SKM-1 (cell line): Measurements from ENCODE around the gene TRNP1.

Experiments
- DNase-seq: peaks from one replicate; lab custom pipeline; 2025; ENCODE audit not compliant: unreplicated experiment; lab: John Stamatoyannopoulos, UW

TRNP1 gene

DNA sequence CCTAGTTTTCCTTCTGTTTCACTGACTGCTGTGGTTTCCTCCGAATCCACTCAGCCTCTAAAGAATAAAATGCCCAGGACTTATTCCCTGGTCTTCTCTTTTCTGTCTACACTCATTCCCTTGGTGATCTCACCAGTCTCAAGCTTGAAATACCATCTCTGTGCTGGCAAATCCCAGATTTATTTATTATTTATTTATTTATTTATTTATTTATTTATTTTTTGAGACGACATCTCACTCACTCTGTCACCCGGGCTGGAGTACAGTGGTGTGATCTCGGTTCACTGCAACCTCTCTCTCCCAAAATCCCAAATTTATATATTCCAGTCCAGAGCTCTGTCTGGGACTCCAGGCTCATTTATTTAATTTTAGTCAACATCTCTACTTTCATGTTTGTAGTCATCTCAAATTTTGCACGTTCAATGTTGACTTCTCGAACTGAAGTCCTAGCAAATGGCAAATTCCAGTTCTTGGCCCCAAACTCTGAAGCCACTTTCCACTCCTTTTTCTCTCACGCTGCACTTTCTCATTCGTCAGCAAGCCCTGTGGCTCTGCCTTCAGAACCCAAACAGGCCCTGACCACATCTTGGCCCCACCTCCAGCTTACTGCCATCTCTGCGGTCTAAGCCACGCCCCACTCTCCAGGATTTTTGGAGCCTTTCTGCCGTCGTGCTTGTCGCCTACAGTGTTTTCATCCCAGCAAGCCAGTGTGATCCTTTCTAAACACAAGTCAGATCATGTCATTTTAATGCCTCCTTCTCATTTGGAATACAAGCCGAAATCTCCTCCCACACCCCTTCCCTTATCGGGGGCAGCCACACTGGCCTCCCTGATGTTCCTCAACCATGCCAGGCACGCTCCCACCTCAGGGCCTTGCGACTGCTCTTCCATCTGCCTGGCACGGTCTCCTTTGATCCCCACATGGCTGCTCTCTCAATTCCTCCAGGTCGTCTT lies 33.4 kb downstream of the TRNP1 start:
- DNase-seq: no peak

DNA sequence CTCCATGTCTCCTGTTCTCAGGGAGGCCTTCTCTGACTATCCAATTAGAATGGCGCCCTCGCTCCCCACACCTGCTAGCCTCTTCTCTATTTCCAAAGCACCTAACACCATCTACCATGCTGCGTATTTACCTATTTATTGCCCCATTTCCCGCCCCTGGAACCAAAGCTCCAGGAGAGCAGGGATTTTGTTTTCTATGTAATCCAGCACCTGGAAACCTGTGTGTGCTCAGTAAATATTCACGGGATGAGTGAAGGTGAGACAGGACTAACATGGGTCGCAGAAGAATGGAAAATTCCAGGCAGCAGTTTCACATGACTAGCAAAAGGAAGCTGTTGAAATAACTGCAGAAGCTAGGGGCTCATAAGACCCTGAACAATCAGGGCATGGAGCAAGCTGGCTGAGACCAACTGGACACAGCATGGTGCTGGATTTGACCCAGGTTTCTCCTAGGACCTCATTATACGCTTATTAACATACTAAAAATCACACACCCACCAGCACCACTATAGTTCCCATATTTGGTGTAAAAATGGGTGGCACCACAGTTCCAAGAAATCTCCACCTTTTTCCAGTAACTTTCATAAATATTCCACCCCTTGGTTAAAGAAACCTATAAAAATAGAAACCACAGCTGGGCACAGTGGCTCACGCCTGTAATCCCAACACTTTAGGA lies 34.2 kb downstream of the TRNP1 start:
- DNase-seq: no peak

DNA sequence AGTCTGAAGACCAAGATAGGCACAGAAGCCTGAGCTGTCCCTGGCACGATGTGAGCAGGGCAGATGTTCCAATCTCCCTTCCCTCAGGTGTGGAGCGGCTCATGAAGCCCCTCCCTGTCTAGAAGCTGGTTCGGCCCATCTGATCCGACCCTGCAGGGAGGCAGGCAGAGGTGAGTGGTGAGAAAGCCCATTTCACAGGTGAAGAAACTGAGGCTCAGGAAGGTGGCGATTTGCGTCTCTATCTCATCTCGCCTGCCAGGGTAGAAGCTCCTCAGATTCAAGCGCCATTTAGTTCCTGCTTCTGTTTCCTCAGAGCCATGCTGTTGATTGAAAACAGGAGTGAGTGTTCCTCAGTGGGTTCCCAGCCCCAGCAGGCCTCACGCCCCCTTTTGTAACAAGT lies 36.0 kb downstream of the TRNP1 start:
- DNase-seq: no peak

DNA sequence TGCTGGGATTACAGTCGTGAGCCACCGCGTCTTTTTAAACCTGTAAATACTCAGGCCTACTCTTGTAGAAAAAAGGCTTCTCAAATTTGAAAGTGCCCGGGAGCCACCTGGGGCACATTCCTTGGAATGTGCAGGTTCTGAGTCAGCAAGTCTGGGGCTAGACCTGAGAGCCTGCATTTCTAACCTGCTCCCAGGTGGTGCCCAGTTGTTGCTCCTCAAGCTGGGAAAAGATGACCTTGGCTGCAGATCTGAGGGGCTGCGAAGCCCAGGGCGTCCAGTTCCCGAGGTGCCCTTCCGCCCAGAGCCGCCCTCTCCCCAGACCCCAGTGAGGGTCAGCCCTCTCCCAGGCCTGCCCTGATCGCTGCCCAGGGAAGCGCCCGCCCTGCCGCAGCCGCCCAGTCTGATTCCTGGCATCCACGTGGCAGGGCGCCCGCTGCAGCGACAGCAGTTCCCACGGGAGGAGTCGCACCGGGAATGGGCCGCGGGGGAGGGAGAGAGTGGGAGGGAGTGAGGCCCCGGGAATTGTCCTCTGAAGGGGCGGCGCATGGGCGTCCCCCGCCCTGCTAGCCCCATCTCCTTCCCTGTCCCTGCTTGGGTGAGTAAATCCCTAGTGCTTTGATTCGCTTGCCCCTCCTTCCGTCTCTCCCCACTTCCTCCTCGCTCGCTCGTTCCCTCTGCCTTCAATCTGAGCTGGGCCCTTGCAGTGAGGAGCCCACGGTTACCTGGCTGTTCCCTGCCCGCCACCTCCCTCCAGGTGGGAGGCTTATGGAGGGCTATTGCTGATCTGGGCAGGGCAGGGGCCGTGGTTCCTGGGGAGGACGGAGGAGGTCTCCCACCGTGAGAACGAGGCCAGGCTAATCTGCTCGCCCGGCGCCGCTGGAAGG lies 38.0 kb downstream of the TRNP1 start:
- no peak for DNase-seq

DNA sequence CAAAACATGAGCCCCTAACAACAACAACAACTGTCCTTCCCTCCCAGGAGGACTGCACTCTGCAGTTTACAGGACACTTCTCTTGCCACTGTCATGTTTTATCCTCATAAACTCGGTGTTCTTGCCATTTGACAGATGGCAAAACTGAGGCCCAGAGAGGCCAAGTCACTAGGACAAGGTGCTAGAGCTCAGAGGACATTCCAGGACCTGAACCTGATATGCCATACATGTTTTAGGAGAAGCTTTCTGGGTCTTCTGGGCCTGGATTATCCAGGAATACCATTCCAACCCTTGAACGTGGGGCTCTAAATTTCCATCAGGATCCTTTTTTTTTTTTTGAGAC lies 38.6 kb downstream of the TRNP1 start:
- DNase-seq: no peak

DNA sequence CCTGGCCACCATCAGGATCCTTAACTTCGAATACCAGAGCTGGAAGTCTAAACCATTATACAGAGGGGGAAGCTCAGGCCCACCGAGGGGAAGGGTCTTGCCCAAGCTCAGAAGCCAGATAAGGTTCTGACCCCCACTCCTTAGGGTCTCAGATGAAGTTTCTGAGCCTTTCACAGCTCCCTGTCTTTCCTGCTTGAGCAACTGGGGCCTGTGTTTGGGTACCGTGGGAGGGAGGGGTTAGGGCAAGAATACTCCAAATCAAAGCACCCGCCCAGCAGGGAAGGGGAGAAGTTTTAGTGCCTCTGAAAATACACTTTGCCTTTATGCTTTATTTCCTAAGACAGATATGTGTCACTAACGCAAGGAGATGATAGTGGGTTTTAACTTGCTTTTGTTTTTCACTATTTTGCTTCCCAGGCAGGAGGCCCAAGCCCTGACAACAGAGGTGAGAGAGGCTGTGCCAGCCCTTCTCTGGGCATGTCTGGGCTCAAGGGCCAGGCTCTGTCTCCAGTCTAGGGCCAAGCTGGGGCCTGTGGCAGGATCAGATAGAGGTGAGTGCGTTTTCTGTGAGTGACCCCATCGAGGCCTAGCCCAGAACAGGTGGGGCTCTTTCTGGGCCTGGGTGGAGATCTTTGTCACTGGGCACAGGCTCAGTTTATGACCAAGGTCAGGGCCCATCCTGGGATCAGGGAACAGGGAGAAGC lies 39.7 kb downstream of the TRNP1 start:
- no peak for DNase-seq

DNA sequence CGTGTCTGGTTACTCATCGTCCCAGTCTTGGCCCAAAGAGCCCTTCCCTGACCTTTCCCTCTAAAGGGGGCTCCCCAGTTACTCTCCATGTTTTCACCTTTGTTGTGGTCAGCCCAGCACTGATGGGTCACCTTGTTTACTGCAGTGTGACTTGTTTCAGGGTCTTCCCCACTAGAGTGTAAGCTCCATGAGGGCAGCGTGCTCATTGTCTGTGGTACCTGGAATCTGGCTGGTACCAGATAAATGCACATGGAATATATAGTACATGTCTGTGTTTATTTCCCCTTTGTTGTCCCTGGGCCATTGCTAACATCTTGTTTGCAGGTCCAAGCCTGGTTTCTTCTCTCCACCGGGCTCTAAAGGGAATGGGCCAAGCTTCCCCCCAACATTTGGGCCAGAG lies 41.9 kb downstream of the TRNP1 start:
- DNase-seq: no peak

DNA sequence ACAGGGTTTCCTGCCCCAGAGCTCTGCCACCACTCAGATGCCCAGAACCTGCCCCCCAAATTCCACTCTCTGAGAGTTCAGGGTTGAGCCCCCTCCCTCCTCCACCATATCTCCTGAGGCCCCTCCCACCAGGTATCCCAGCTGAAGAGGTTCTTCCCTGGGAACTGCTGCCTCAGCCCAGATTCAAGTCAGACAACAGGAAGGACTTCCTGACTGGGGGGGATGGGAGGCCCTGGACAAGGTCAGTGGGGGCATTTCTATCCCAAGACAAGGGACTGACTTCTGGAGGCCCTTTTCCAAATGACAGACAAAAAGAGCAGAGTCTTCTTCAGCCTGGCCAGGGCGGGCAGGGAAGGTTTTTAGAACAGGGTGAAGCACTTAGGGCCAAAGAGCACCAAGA lies 43.2 kb downstream of the TRNP1 start:
- no peak for DNase-seq

DNA sequence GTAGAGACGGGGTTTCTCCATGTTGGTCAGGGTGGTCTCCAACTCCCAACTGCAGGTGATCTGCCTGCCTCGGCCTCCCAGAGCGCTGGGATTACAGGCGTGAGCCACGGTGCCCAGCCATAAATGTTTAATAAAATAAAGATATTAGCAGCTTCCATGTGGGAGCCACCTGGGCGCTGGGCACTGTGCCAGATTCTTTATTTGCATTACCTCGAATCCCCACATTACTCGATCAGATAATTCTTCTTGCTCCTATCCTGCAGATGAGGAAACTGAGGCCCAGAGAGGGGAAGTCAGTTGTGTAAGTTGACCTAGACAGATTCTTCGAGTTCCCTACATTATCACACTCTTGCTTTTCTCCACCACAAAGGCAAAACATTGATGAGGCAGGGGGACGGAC lies 44.0 kb downstream of the TRNP1 start:
- DNase-seq: no peak

DNA sequence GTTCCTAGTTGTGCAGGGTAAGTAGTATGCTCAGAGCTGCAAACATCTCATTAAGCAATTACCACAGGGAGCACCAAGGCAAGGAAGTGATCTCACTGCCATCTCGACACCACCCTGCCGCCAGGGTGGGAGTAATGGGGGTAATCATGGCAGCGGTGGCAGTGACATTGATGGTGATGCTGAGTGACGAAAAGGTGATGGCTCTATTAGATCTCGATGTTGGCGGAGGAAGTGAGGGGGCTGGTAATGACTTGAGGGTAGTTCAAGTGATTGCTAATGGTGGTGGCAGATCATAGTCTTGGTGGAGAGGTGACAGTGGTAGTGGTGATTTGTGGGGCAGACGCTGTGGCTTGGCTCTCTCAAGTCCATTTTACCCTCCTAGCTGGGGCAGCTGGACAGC lies 44.5 kb downstream of the TRNP1 start:
- DNase-seq: no peak

DNA sequence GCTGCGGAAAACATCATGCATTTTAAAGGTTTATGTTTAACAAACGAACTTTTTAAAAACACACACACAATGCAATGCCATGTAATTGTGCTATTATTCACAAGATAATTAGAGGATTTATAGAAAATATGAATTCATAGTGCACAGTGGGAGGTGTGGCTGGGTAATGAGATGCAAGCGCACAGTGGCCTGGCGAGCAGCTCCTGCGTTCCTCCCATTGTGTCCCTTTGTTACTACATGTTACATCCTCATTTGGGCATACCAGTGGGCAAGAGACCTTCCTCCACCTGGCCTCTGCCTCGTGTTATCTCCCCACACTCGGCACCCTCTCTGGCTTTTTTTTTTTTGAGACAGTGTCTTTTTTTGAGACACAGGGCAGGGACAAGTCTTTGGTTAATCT lies 49.2 kb downstream of the TRNP1 start:
- no peak for DNase-seq

DNA sequence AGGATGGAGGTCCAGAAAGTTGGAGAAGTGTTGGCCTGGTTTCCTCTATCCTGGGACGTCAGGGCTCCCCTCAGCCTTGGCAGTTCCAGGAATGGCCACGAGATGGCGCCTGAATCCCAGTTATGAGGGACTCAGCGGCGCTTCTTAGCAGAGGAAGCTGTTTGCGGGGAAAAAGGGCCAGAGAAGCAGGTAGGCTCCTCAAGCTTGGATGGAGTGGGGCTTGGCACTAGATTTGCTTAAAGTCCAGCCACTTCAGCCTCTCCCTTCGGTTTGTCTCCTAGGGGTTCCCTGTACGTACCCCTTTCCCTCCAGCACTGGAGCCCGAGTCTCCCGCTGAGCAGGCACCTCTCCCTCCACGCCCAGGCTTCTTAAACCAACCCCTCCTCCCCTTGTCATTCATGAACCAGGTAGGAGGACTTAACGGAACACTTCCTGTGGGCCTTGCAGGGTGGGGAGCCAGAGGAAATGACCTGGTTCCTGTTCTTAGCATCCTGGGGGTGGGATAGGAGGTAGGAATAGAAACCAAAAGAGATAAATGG lies 51.2 kb downstream of the TRNP1 start:
- DNase-seq: peak; percentile 46

DNA sequence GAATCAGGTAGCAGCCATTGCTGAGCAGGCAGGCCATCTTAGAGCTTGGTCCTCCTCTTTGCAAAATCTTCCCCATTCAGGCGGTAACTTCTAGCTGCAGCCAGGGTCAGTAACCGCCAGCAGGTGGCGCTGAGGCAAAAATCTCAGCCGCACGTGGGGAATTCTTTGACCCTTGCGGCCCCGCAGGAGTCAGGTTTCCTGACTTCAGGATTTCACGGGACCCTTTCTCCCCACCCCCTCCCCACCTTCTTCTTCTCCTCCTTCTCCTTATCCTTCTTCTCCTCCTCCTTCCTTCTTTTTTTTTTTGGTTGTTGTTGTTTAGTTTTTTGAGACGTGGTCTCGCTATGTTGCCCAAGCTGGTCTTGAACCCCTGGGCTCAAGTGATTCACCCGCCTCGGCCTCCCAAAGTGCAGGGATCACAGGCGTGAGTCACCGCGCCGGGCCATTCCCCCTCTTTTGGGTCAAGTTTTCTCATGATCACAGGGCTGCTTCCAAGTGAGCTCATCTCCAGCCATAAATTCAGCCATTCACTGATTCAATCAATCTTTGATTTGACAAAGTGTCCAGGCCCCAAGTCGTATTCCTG lies 52.6 kb downstream of the TRNP1 start:
- no peak for DNase-seq

DNA sequence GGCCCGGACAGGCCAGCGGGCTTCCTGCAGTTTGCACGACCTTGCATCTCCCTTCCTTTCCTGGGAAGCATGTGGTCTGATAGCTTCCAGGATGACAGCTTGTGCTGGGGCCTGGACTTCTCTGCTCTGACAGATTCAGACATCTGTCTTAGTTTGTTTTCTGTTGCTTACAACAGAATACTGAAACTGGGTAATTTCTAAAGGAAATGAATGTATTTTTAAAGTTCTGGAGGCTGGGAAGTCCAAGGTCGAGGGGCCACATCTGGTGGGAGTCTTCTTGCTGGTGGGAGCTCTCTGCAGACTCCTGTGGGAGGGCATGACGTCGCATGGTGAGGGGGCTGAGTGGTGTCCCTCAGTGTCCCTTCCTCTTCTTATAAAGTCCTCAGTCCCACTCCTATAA lies 54.4 kb downstream of the TRNP1 start:
- DNase-seq: no peak

DNA sequence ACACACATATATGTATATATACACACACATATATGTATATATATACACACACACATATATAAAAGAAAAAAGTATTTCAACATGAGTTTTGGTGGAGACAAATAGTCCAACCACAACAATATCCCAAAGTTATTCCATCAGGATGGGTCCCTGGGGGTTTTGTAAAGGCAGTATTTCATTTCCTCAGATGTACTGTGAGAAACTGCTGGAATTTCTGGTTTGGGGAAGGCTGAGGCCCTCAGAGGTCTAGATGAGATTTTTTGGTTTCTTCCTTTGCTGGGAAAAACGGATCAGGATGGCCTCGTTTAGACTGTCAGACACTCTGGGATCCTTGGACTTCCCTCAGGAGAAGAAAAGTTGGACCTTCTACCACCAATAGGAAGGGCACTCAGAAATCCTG lies 55.6 kb downstream of the TRNP1 start:
- DNase-seq: no peak

DNA sequence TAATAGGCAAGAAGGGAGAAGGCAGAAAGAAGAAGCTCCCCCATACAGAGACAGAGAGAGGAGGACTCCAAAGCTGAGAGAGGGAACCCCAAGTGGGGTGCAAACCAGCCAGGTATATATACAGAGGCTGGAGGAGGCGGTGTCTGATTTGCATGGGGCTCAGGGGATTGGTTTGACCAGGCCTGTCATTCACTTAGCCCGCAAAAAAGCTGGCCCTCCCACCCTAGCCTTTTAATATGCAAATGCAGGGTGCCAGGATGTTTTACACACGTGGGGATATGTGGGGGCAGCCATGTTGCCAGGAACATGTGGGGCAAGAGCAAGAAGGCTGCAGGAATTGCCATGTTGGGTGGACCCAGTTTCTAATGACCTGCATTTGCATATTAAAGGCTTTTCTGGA lies 56.1 kb downstream of the TRNP1 start:
- DNase-seq: no peak
